BLaER1 treated with 17β-estradiol and CSF1 and Interleukin-3, amounts not matched to agents 10 nM and 100 nM (cell line): ENCODE data around the gene ANAPC7.

ENCODE experiments used
- H3K27ac ChIP-seq, 11 experiments: shearing (Covaris generic); formaldehyde crosslinking; 2 replicates each; pipeline ENCODE4 v1.8.1; 2022
- H3K27me3 ChIP-seq, 11 experiments: shearing (Covaris generic); formaldehyde crosslinking; 2 replicates each; pipeline ENCODE4 v1.8.1; 2022
- H3K36me3 ChIP-seq, 11 experiments: shearing (Covaris generic); formaldehyde crosslinking; 2 replicates each; pipeline ENCODE4 v1.8.1; 2022
- H3K4me1 ChIP-seq, 10 experiments: shearing (Covaris generic); formaldehyde crosslinking; 2 replicates each; pipeline ENCODE4 v1.8.1; 2022
- H3K4me2 ChIP-seq, 11 experiments: shearing (Covaris generic); formaldehyde crosslinking; 2 replicates each; pipeline ENCODE4 v1.8.1; 2022
- H3K4me3 ChIP-seq, 10 experiments: shearing (Covaris generic); formaldehyde crosslinking; 2 replicates each; pipeline ENCODE4 v1.8.1; 2022
- H3K9ac ChIP-seq, 11 experiments: shearing (Covaris generic); formaldehyde crosslinking; 2 replicates each; pipeline ENCODE4 v1.8.1; 2022
- H3K9me3 ChIP-seq, 11 experiments: shearing (Covaris generic); formaldehyde crosslinking; replicated peaks in 1 of 11; 2 replicates each; pipeline ENCODE4 v1.8.1; 2022
- H4K20me1 ChIP-seq, 11 experiments: shearing (Covaris generic); formaldehyde crosslinking; 2 replicates each; pipeline ENCODE4 v1.8.1; 2022
- Cebpa-rat ChIP-seq, 11 experiments: shearing (Covaris generic); IDR thresholded peaks; 2 replicates each; pipeline ENCODE4 v1.8.1; 2022

The ANAPC7 gene

GRCh38 chr12:110355073-110355472 lies 48.4 kb downstream of the ANAPC7 start:
- Histone ChIP-seq H4K20me1 (peaks cover 0 to 28% (median 0%) of the 10 kb centered on the region in 11 experiments; a peak in 8 of 22 replicates), H3K4me2 (peak overlapping the region in 10 of 11 experiments; percentile 21 to 77 (median 56); a peak in 18 of 22 replicates), H3K4me1 (peaks cover 33 to 55% (median 42%) of the 10 kb centered on the region in 10 experiments), H3K9me3 (no peaks in the 10 kb centered on the region), H3K9ac (peak overlapping the region in 1 of 11 experiments; percentile 5; a peak in 1 of 22 replicates), H3K27ac (peak overlapping the region in 2 of 11 experiments; percentile 11 to 18; a peak in 2 of 22 replicates), H3K36me3 (peaks cover 6 to 30% (median 16%) of the 10 kb centered on the region in 11 experiments; a peak in 18 of 22 replicates), H3K4me3 (no peak overlapping the region), H3K27me3 (no peaks in the 10 kb centered on the region)
- TF ChIP-seq Cebpa-rat (IDR thresholded peaks at IDR 0.05), result no peak

GRCh38 chr12:110354172-110354780 lies 49.2 kb downstream of the ANAPC7 start:
- Histone ChIP-seq H3K4me1 (peaks cover 41 to 60% (median 49%) of the 10 kb centered on the region in 10 experiments), H4K20me1 (peaks cover 3 to 36% (median 6%) of the 10 kb centered on the region in 11 experiments; a peak in 18 of 22 replicates), H3K9ac (peak overlapping the region in 3 of 11 experiments; percentile 5 to 31 (median 15); a peak in 3 of 22 replicates), H3K36me3 (peaks cover 6 to 30% (median 16%) of the 10 kb centered on the region in 11 experiments; a peak in 18 of 22 replicates), H3K27me3 (no peaks in the 10 kb centered on the region), H3K4me3 (no peak overlapping the region), H3K4me2 (peak overlapping the region; percentile 21 to 77 (median 55)), H3K27ac (peak overlapping the region in 7 of 11 experiments; percentile 5 to 35 (median 13); a peak in 7 of 22 replicates), H3K9me3 (no peaks in the 10 kb centered on the region)
- no peak for TF ChIP-seq Cebpa-rat (IDR thresholded peaks at IDR 0.05)

GRCh38 chr12:110353211-110353965 lies 50.1 kb downstream of the ANAPC7 start:
- H3K4me3 ChIP-seq, result no peak overlapping the region
- H3K27me3 ChIP-seq, result no peaks in the 10 kb centered on the region
- no peak for TF ChIP-seq Cebpa-rat (IDR thresholded peaks at IDR 0.05)
- H3K36me3 ChIP-seq, result peaks cover 8 to 38% (median 24%) of the 10 kb centered on the region in 11 experiments; a peak in 19 of 22 replicates
- peak overlapping the region in 4 of 11 experiments; percentile 11 to 26 (median 16); a peak in 2 of 22 replicates for H3K27ac ChIP-seq
- peak overlapping the region; percentile 21 to 77 (median 55); a peak in 20 of 22 replicates for H3K4me2 ChIP-seq
- 0 out of 22 replicates have a peak overlapping the region, but pooled peaks of 1 of the 11 experiments have one; percentile 31 for H3K9ac ChIP-seq
- peaks cover 50 to 63% (median 57%) of the 10 kb centered on the region in 10 experiments for H3K4me1 ChIP-seq
- no peaks in the 10 kb centered on the region for H3K9me3 ChIP-seq
- peaks cover 11 to 45% (median 14%) of the 10 kb centered on the region in 11 experiments; a peak in 18 of 22 replicates for H4K20me1 ChIP-seq

GRCh38 chr12:110352401-110352800 lies 51.1 kb downstream of the ANAPC7 start:
- peaks cover 58 to 70% (median 67%) of the 10 kb centered on the region in 10 experiments for H3K4me1 ChIP-seq
- TF ChIP-seq Cebpa-rat (IDR thresholded peaks at IDR 0.05), result no peak
- no peak overlapping the region for H3K9ac ChIP-seq
- H3K27ac ChIP-seq, result 0 out of 22 replicates have a peak overlapping the region, but pooled peaks of 1 of the 11 experiments have one; percentile 5
- no peaks in the 10 kb centered on the region for H3K9me3 ChIP-seq
- H3K36me3 ChIP-seq, result peaks cover 14 to 48% (median 33%) of the 10 kb centered on the region in 11 experiments
- H3K4me2 ChIP-seq, result no peak overlapping the region
- no peaks in the 10 kb centered on the region for H3K27me3 ChIP-seq
- H4K20me1 ChIP-seq, result peaks cover 11 to 55% (median 15%) of the 10 kb centered on the region in 11 experiments; a peak in 18 of 22 replicates
- no peak overlapping the region for H3K4me3 ChIP-seq

- H3K27ac ChIP-seq, result peak overlapping the region in 6 of 11 experiments; percentile 49 to 76 (median 67); a peak in 10 of 22 replicates
- H4K20me1 ChIP-seq, result peaks cover 11 to 60% (median 15%) of the 10 kb centered on the region in 11 experiments; a peak in 18 of 22 replicates
- peak overlapping the region in 8 of 11 experiments; percentile 79 to 96 (median 88); a peak in 14 of 22 replicates for H3K4me2 ChIP-seq
- peak overlapping the region in 1 of 11 experiments; percentile 6; a peak in 1 of 22 replicates for H3K9ac ChIP-seq
- peaks cover 68 to 81% (median 77%) of the 10 kb centered on the region in 10 experiments for H3K4me1 ChIP-seq
- peaks cover 24 to 59% (median 45%) of the 10 kb centered on the region in 11 experiments for H3K36me3 ChIP-seq
- H3K4me3 ChIP-seq, result no peak overlapping the region
- H3K9me3 ChIP-seq, result no peaks in the 10 kb centered on the region
- TF ChIP-seq Cebpa-rat (IDR thresholded peaks at IDR 0.05), result no peak
- H3K27me3 ChIP-seq, result no peaks in the 10 kb centered on the region
Measured at GRCh38 chr12:110351119-110351518, 52.4 kb downstream of the ANAPC7 start.

- TF ChIP-seq Cebpa-rat (IDR thresholded peaks at IDR 0.05), result no peak
- peak overlapping the region; percentile 72 to 96 (median 85) for H3K4me2 ChIP-seq
- peaks cover 11 to 74% (median 23%) of the 10 kb centered on the region in 11 experiments; a peak in 19 of 22 replicates for H4K20me1 ChIP-seq
- peak overlapping the region; percentile 7 to 72 (median 49); a peak in 18 of 22 replicates for H3K9ac ChIP-seq
- no peaks in the 10 kb centered on the region for H3K27me3 ChIP-seq
- H3K9me3 ChIP-seq, result no peaks in the 10 kb centered on the region
- peaks cover 37 to 74% (median 60%) of the 10 kb centered on the region in 11 experiments for H3K36me3 ChIP-seq
- peak overlapping the region in 7 of 10 experiments; percentile 2 to 42 (median 26); a peak in 10 of 20 replicates for H3K4me3 ChIP-seq
- H3K27ac ChIP-seq, result peak overlapping the region in 10 of 11 experiments; percentile 31 to 76 (median 52); a peak in 19 of 22 replicates
- H3K4me1 ChIP-seq, result peaks cover 75 to 90% (median 84%) of the 10 kb centered on the region in 10 experiments
Measured at GRCh38 chr12:110349514-110350151, 53.9 kb downstream of the ANAPC7 start.

- Histone ChIP-seq H3K27ac (peak overlapping the region in 10 of 11 experiments; percentile 31 to 76 (median 52); a peak in 19 of 22 replicates), H3K9ac (peak overlapping the region; percentile 7 to 72 (median 49); a peak in 19 of 22 replicates), H3K4me2 (peak overlapping the region; percentile 72 to 96 (median 85)), H3K36me3 (peaks cover 42 to 79% (median 65%) of the 10 kb centered on the region in 11 experiments), H3K9me3 (no peaks in the 10 kb centered on the region), H3K4me1 (peaks cover 75 to 90% (median 84%) of the 10 kb centered on the region in 10 experiments), H3K4me3 (peak overlapping the region in 7 of 10 experiments; percentile 2 to 42 (median 26); a peak in 12 of 20 replicates), H3K27me3 (no peaks in the 10 kb centered on the region), H4K20me1 (peaks cover 15 to 74% (median 28%) of the 10 kb centered on the region in 11 experiments; a peak in 19 of 22 replicates)
- no peak for TF ChIP-seq Cebpa-rat (IDR thresholded peaks at IDR 0.05)
Measured at GRCh38 chr12:110349096-110349495, 54.4 kb downstream of the ANAPC7 start.
